ENCODE data around the gene ATP2C2.

GRCh38 chr16:84360170-84360569 is 8.2 kb upstream of the ATP2C2 start:
- TF ChIP-seq CTCF (IDR thresholded peaks at IDR 0.05) (no peak), POLR2A (IDR thresholded peaks at IDR 0.05) (no peak)

All from heart left ventricle (tissue), 13 donors.